Nephron progenitor cell (in vitro differentiated cells): ENCODE results near the gene SLAIN2.
"Not testable (repeated sequence)": the region's sequence is repeated elsewhere in the genome, so short reads cannot be mapped to it uniquely, and the experiment has no call there.

ENCODE experiments used
- DNase-seq: peaks from one replicate; pipeline ENCODE4 v3.0.0; 2021
- H3K27ac Mint-ChIP-seq: 2 replicates; pipeline ENCODE4 v1.8.0; 2021; ENCODE audit warnings: mild to moderate bottlenecking, moderate library complexity, mixed read lengths
- H3K27me3 Mint-ChIP-seq: 2 replicates; pipeline ENCODE4 v1.8.0; 2021; ENCODE audit warnings: mild to moderate bottlenecking, low read depth, mixed read lengths; ENCODE audit not compliant: poor library complexity
- H3K36me3 Mint-ChIP-seq: 2 replicates; pipeline ENCODE4 v1.8.0; 2021; ENCODE audit warnings: low read depth, mixed read lengths
- H3K4me1 Mint-ChIP-seq: 2 replicates; pipeline ENCODE4 v1.8.0; 2021; ENCODE audit warnings: mixed read lengths
- H3K4me3 Mint-ChIP-seq: 2 replicates; pipeline ENCODE4 v1.8.0; 2021; ENCODE audit warnings: mild to moderate bottlenecking, moderate library complexity, mixed read lengths
- H3K9me3 Mint-ChIP-seq: 2 replicates; pipeline ENCODE4 v1.8.0; 2021; ENCODE audit warnings: mild to moderate bottlenecking, moderate library complexity, mixed read lengths
- CTCF ChIP-seq: fragments of 200-600 bp; sonication (generic); IDR thresholded peaks from 2 replicates; pipeline ENCODE4 v1.5.0; 2021; ENCODE audit warnings: antibody characterized with exemption

Gene SLAIN2

GRCh38 chr4:48436318-48436717, 95.0 kb downstream of the SLAIN2 start:
- Mint-ChIP-seq H3K27me3 (no peaks in the 10 kb centered on the region), H3K27ac (no peak overlapping the region), H3K4me3 (no peak overlapping the region), H3K36me3 (no peaks in the 10 kb centered on the region), H3K9me3 (no peaks in the 10 kb centered on the region), H3K4me1 (peaks cover 8% of the 10 kb centered on the region)
- no peak for TF ChIP-seq CTCF
- no peak for DNase-seq

GRCh38 chr4:48439988-48440387, 98.7 kb downstream of the SLAIN2 start:
- no peak for TF ChIP-seq CTCF
- no peaks in the 10 kb centered on the region for H3K27me3 Mint-ChIP-seq
- DNase-seq: no peak
- H3K27ac Mint-ChIP-seq: no peak overlapping the region
- H3K4me1 Mint-ChIP-seq: no peaks in the 10 kb centered on the region
- no peaks in the 10 kb centered on the region for H3K36me3 Mint-ChIP-seq
- no peak overlapping the region for H3K4me3 Mint-ChIP-seq
- no peaks in the 10 kb centered on the region for H3K9me3 Mint-ChIP-seq

- not testable (repeated sequence) for H3K9me3 Mint-ChIP-seq, H3K4me3 Mint-ChIP-seq, H3K36me3 Mint-ChIP-seq, H3K27ac Mint-ChIP-seq, H3K4me1 Mint-ChIP-seq, DNase-seq, H3K27me3 Mint-ChIP-seq
Observed at GRCh38 chr4:48440914-48441313, 99.6 kb downstream of the SLAIN2 start.

- no peak overlapping the region for H3K4me3 Mint-ChIP-seq
- H3K27me3 Mint-ChIP-seq: peaks cover 5% of the 10 kb centered on the region
- H3K36me3 Mint-ChIP-seq: no peaks in the 10 kb centered on the region
- TF ChIP-seq CTCF: peak; percentile 53
- no peak for DNase-seq
- H3K9me3 Mint-ChIP-seq: no peaks in the 10 kb centered on the region
- no peaks in the 10 kb centered on the region for H3K4me1 Mint-ChIP-seq
- H3K27ac Mint-ChIP-seq: no peak overlapping the region
Observed at GRCh38 chr4:48445704-48446103, 104.4 kb downstream of the SLAIN2 start.

- H3K27ac Mint-ChIP-seq: no peak overlapping the region
- H3K4me1 Mint-ChIP-seq: no peaks in the 10 kb centered on the region
- H3K9me3 Mint-ChIP-seq: no peaks in the 10 kb centered on the region
- TF ChIP-seq CTCF: no peak
- H3K27me3 Mint-ChIP-seq: peaks cover 5% of the 10 kb centered on the region
- no peaks in the 10 kb centered on the region for H3K36me3 Mint-ChIP-seq
- H3K4me3 Mint-ChIP-seq: no peak overlapping the region
- no peak for DNase-seq
Observed at GRCh38 chr4:48446642-48447041, 105.3 kb downstream of the SLAIN2 start.

- Mint-ChIP-seq H3K4me3 (no peak overlapping the region), H3K27ac (no peak overlapping the region), H3K27me3 (peaks cover 5% of the 10 kb centered on the region), H3K4me1 (no peaks in the 10 kb centered on the region), H3K9me3 (no peaks in the 10 kb centered on the region), H3K36me3 (no peaks in the 10 kb centered on the region)
- no peak for TF ChIP-seq CTCF
- no peak for DNase-seq
Observed at GRCh38 chr4:48449151-48449550, 107.8 kb downstream of the SLAIN2 start.
